ENCODE data around the gene GHR. TPM values are rescaled to one million over a fixed set of nuclear protein-coding genes. Genes with fewer than 3 reads are reported as not detected.

GHR gene
- total RNA-seq, 1 donor from 2014 or later: 2.3 TPM

DNA sequence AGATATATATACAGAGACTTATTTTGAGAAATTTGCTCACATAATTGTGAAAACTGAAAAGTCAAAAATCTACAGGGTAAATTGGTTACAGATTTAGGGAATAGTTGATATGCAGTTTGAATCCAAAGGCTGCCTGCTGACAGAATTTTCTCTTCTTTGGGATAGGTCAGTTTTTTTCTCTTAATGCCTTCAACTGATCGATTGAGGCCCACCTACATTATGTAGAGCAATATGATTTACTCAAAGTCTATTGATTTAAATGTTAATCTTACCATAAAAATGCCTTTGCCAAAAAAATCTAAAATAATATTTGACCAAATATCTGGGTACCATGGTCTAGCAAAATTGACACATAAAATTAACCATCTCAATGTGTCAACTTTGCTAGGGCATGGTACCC, 3.9 kb upstream of the GHR start:
- Mint-ChIP-seq H3K4me1 (ENCODE audit: low read depth, unreplicated experiment) (no peaks in the 10 kb centered on the region), H3K36me3 (ENCODE audit: low read depth, unreplicated experiment) (no peaks in the 10 kb centered on the region), H3K9me3 (ENCODE audit: unreplicated experiment) (peaks cover 19% of the 10 kb centered on the region), H3K27me3 (ENCODE audit: low read depth, unreplicated experiment) (peaks cover 4% of the 10 kb centered on the region), H3K4me3 (ENCODE audit: unreplicated experiment) (no peak overlapping the region), H3K27ac (ENCODE audit: unreplicated experiment) (no peak overlapping the region)
- no peak overlapping the region for H2AFZ ChIP-seq (ENCODE audit: low read depth, low read length)
- peaks cover under 1% of the 10 kb centered on the region for H3K4me1 ChIP-seq (ENCODE audit: insufficient read depth, low read length)
- no peaks in the 10 kb centered on the region for H3K79me2 ChIP-seq (ENCODE audit: insufficient read depth, low read length)
- no peaks in the 10 kb centered on the region for H3K27me3 ChIP-seq (ENCODE audit: insufficient read depth, low read length)
- DNase-seq (ENCODE audit: low read depth) (no peak), FAIRE-seq (no peak)
- TF ChIP-seq CTCF (IDR thresholded peaks at IDR 0.05; ENCODE audit: insufficient read depth, low read depth, low read length) (no peak), EZH2 (IDR thresholded peaks at IDR 0.05; ENCODE audit: insufficient read depth, low read length) (no peak)
- H3K9ac ChIP-seq (ENCODE audit: low read length): no peak overlapping the region
- no peaks in the 10 kb centered on the region for H4K20me1 ChIP-seq (ENCODE audit: insufficient read depth, low read length)
- no peaks in the 10 kb centered on the region for H3K9me3 ChIP-seq (ENCODE audit: insufficient read depth, low read depth, low read length)
- H3K4me3 ChIP-seq (ENCODE audit: insufficient read depth, low read depth, low read length): no peak overlapping the region
- no peaks in the 10 kb centered on the region for H3K36me3 ChIP-seq (ENCODE audit: insufficient read depth, low read length)
- H3K4me2 ChIP-seq (ENCODE audit: low read length): no peak overlapping the region
- H3K27ac ChIP-seq (ENCODE audit: low read depth, low read length): no peak overlapping the region

DNA sequence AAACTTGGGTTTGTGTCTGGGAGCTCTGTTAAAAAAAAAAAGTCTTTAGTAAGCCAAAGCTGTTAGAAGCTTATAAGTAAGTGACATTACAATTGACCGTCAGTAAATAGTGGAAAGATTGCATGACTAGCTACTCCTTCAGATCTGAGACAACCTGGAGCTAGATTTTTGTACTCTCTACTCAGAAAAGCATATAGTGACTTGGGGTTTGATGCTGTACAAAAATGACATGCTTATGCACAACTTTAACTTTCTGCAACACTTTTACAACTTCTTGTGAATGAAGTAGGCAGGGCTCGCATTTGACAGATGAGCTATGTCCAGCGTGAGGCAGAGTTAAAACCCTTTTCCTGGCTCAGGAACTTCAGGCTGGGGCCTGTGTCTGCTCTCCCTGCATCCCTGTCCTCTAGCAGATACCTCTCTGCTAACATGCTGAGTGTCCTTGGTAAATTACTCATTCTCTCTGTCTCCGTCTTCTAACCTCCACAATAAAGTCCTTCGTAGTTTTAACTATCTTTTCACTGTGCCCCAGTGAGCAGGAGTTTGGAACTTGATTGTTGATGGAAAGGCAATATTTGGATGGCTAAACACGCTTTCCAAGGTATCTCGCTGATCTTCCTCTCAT, 471 bp upstream of the GHR start:
- peak overlapping the region; percentile 61 for H3K9ac ChIP-seq (ENCODE audit: low read length)
- peaks cover 2% of the 10 kb centered on the region for H3K9me3 Mint-ChIP-seq (ENCODE audit: unreplicated experiment)
- H3K4me1 Mint-ChIP-seq (ENCODE audit: low read depth, unreplicated experiment): no peaks in the 10 kb centered on the region
- no peak overlapping the region for H3K4me3 Mint-ChIP-seq (ENCODE audit: unreplicated experiment)
- no peak for FAIRE-seq
- no peak overlapping the region for H3K27ac Mint-ChIP-seq (ENCODE audit: unreplicated experiment)
- peak overlapping the region; percentile 88 for H3K4me2 ChIP-seq (ENCODE audit: low read length)
- no peak for DNase-seq (ENCODE audit: low read depth)
- H4K20me1 ChIP-seq (ENCODE audit: insufficient read depth, low read length): peaks cover 6% of the 10 kb centered on the region
- H3K9me3 ChIP-seq (ENCODE audit: insufficient read depth, low read depth, low read length): no peaks in the 10 kb centered on the region
- peaks cover 5% of the 10 kb centered on the region for H3K27me3 Mint-ChIP-seq (ENCODE audit: low read depth, unreplicated experiment)
- peaks cover 8% of the 10 kb centered on the region for H3K4me1 ChIP-seq (ENCODE audit: insufficient read depth, low read length)
- no peaks in the 10 kb centered on the region for H3K36me3 ChIP-seq (ENCODE audit: insufficient read depth, low read length)
- H2AFZ ChIP-seq (ENCODE audit: low read depth, low read length): peak overlapping the region; percentile 88
- no peaks in the 10 kb centered on the region for H3K79me2 ChIP-seq (ENCODE audit: insufficient read depth, low read length)
- H3K27ac ChIP-seq (ENCODE audit: low read depth, low read length): no peak overlapping the region
- no peaks in the 10 kb centered on the region for H3K27me3 ChIP-seq (ENCODE audit: insufficient read depth, low read length)
- no peak for TF ChIP-seq EZH2 (IDR thresholded peaks at IDR 0.05; ENCODE audit: insufficient read depth, low read length)
- no peak for TF ChIP-seq CTCF (IDR thresholded peaks at IDR 0.05; ENCODE audit: insufficient read depth, low read depth, low read length)
- H3K36me3 Mint-ChIP-seq (ENCODE audit: low read depth, unreplicated experiment): peaks cover 2% of the 10 kb centered on the region
- peak overlapping the region; percentile 76 for H3K4me3 ChIP-seq (ENCODE audit: insufficient read depth, low read depth, low read length)

DNA sequence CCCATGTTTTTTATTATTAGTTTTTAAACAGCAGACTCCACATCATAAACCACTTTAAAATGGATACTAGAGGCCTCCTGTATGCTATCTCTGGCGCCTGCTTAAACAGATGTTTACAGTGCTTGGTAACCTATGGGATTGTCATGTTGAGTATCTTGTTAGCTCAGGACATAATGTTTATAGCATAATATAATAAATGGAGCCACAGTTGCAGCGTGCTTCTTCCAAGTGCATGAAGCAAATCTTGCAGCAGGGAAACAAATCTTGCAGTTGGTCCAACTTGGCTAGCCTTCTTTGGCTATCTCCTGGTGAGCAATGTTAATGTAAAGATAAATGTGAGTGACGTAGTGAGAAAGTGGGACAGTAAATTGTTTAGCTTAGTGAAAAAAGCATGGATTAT, 2.8 kb downstream of the GHR start:
- H3K4me1 Mint-ChIP-seq (ENCODE audit: low read depth, unreplicated experiment): no peaks in the 10 kb centered on the region
- no peak overlapping the region for H3K4me2 ChIP-seq (ENCODE audit: low read length)
- H2AFZ ChIP-seq (ENCODE audit: low read depth, low read length): no peak overlapping the region
- no peaks in the 10 kb centered on the region for H3K36me3 ChIP-seq (ENCODE audit: insufficient read depth, low read length)
- no peak overlapping the region for H3K27ac ChIP-seq (ENCODE audit: low read depth, low read length)
- DNase-seq (ENCODE audit: low read depth) (no peak), FAIRE-seq (no peak)
- no peak overlapping the region for H3K4me3 ChIP-seq (ENCODE audit: insufficient read depth, low read depth, low read length)
- H3K9me3 Mint-ChIP-seq (ENCODE audit: unreplicated experiment): peaks cover 6% of the 10 kb centered on the region
- no peak overlapping the region for H3K9ac ChIP-seq (ENCODE audit: low read length)
- H3K27me3 ChIP-seq (ENCODE audit: insufficient read depth, low read length): no peaks in the 10 kb centered on the region
- peaks cover 5% of the 10 kb centered on the region for H3K27me3 Mint-ChIP-seq (ENCODE audit: low read depth, unreplicated experiment)
- H3K4me1 ChIP-seq (ENCODE audit: insufficient read depth, low read length): peaks cover 8% of the 10 kb centered on the region
- H3K79me2 ChIP-seq (ENCODE audit: insufficient read depth, low read length): no peaks in the 10 kb centered on the region
- no peak overlapping the region for H3K4me3 Mint-ChIP-seq (ENCODE audit: unreplicated experiment)
- no peak for TF ChIP-seq CTCF (IDR thresholded peaks at IDR 0.05; ENCODE audit: insufficient read depth, low read depth, low read length)
- no peak for TF ChIP-seq EZH2 (IDR thresholded peaks at IDR 0.05; ENCODE audit: insufficient read depth, low read length)
- peaks cover 6% of the 10 kb centered on the region for H4K20me1 ChIP-seq (ENCODE audit: insufficient read depth, low read length)
- no peak overlapping the region for H3K27ac Mint-ChIP-seq (ENCODE audit: unreplicated experiment)
- no peaks in the 10 kb centered on the region for H3K9me3 ChIP-seq (ENCODE audit: insufficient read depth, low read depth, low read length)
- peaks cover 2% of the 10 kb centered on the region for H3K36me3 Mint-ChIP-seq (ENCODE audit: low read depth, unreplicated experiment)
